Spleen (tissue), 11 donors: Measurements from ENCODE around the gene ARMC3. TPM values are rescaled to one million over a fixed set of nuclear protein-coding genes. Genes with fewer than 3 reads are reported as not detected.

Experiments
- DNase-seq: peaks from one replicate; pipeline ENCODE4 v3.0.0-alpha.2; 2020
- H3K27ac ChIP-seq, 8 donors: fragments of 200-600 bp; sonication (generic) in 7 of 8; 1 replicate in 4 of 8; 2 replicates in 4 of 8; pipeline versions ENCODE4 v1.5.0 to v1.8.0; 2016 to 2021; ENCODE audit warnings: inconsistent platforms in 4 of 8, mild to moderate bottlenecking in 4 of 8, moderate library complexity in 1 of 8
- H3K27me3 ChIP-seq, 7 donors: fragments of 200-600 bp; sonication (generic) in 6 of 7; replicated peaks in 1 of 7; 1 replicate in 4 of 7; 2 replicates in 3 of 7; pipeline versions ENCODE4 v1.5.0 to v1.8.0; 2016 to 2021; ENCODE audit warnings: inconsistent platforms in 3 of 7, mild to moderate bottlenecking in 1 of 7
- H3K36me3 ChIP-seq, 6 donors: fragments of 200-600 bp; sonication (generic) in 5 of 6; 1 replicate in 4 of 6; 2 replicates in 2 of 6; pipeline versions ENCODE4 v1.5.0 to v1.8.0; 2016 to 2021; ENCODE audit warnings: inconsistent platforms in 2 of 6
- H3K4me1 ChIP-seq, 6 donors: fragments of 200-600 bp; sonication (generic) in 5 of 6; 1 replicate in 3 of 6; 2 replicates in 3 of 6; pipeline versions ENCODE4 v1.5.0 to v1.8.0; 2016 to 2021; ENCODE audit warnings: inconsistent platforms in 3 of 6
- H3K4me3 ChIP-seq, 8 donors: fragments of 200-600 bp; sonication (generic) in 7 of 8; 1 replicate in 4 of 8; 2 replicates in 4 of 8; pipeline versions ENCODE4 v1.5.0 to v1.8.0; 2016 to 2021; ENCODE audit warnings: inconsistent platforms in 4 of 8, mild to moderate bottlenecking in 4 of 8, moderate library complexity in 2 of 8
- H3K9me3 ChIP-seq, 8 donors: fragments of 200-600 bp; sonication (generic) in 7 of 8; 1 replicate in 4 of 8; 2 replicates in 4 of 8; pipeline versions ENCODE4 v1.5.0 to v1.8.0; 2016 to 2021; ENCODE audit warnings: inconsistent platforms in 4 of 8
- POLR2A ChIP-seq, 3 donors: fragments of 450-650 bp; IDR thresholded peaks; one replicate each; pipeline ENCODE4 v1.5.1; 2017; ENCODE audit warnings: antibody characterized with exemption in 3 of 3, mild to moderate bottlenecking in 1 of 3
- POLR2AphosphoS5 ChIP-seq, 3 donors: sonication (generic); formaldehyde crosslinking; IDR thresholded peaks; one replicate each; pipeline ENCODE4 v1.5.1; 2017; ENCODE audit warnings: antibody characterized with exemption in 3 of 3
- WGBS, 5 donors: extraction: QIAGEN DNeasy Blood & Tissue Kit in 3 of 5; methylation state at CpG; one replicate each; pipeline versions ENCODE4 v1.1.5 to v1.1.7; 2013 to 2018; 5-methylcytosine and 5-hydroxymethylcytosine counted together
- intact Hi-C: fragments of 100-400 bp; cut with DNase I; formaldehyde crosslinking; loops from one replicate; pipeline ENCODE4 v1.15.0; 2023; ENCODE audit warnings: low total_unique reads
- polyA plus RNA-seq, 3 donors: library from polyadenylated mRNA; stranded (reverse); fragments of 200-250 nt; gene quantifications; one replicate each; pipeline ENCODE4 v1.2.1, GENCODE V29; 2013
- small RNA-seq, 4 donors: library from RNA; depleted of rRNA; stranded (forward); fragments of <200 nt; gene quantifications; one replicate each; pipeline ENCODE3, GENCODE V24; 2016
- total RNA-seq, 7 donors: library from RNA; depleted of rRNA in 3 of 7; stranded (reverse); fragments of >200 nt in 3 of 7; fragmentation: NEBNext Ultra II Directional in 4 of 7; extraction: Animal tissue kit (Norgen Biotek cat#: 25700) in 4 of 7; gene quantifications; one replicate each; pipeline versions ENCODE4 v1.1.0 to v1.2.1, GENCODE V29; 2016 to 2021
- TF ChIP-seq, protein P1 (sequence below), 11 experiments: fragments of 200-600 bp in 7 of 11; fragments of 450-650 bp in 4 of 11; sonication (generic) in 4 of 11; IDR thresholded peaks in 8 of 11; conservative IDR thresholded peaks in 3 of 11; 1 replicate in 7 of 11; 2 replicates in 4 of 11; pipeline versions ENCODE4 v1.4.0 to v1.8.0; 2016 to 2021; ENCODE audit warnings: antibody characterized with exemption in 11 of 11, inconsistent platforms in 4 of 11, mild to moderate bottlenecking in 1 of 11
- donor health status: healthy with polysubstance abuse.
- donor health status: DM: no; HTN: no; CAD: no; lungs with moderate emphysema.
- donor health status: DM: no; HTN: no; CAD: no.
- donor health status: Bipolar disorder and iron deficiency.
- donor health status: healthy.
- donor health status: DM: no; HTN: no; CAD: no.
- donor health status: DM: yes; HTN: yes; CAD: no.

The ARMC3 gene
- total and polyA plus RNA-seq, 10 donors = 0.66 to 0.85 TPM; not detected in 8

DNA sequence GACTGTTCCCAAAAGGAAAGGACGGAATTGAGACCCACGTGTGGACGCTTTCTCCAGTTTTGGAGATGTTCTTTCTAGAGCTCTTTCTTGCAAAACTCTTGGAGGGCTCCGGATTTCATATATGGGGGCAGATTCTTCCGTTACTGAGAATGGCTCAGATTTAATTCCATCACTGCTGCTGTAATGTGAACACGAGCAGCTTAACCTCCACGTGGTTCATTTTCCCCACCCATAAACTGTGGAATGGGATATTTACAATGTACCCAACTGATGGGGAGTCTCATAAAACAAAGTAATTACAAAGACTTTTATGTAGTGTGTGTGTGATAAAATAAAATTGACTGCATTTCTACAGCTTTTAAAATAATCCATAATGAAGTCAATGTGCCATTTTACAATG lies 152.4 kb downstream of the ARMC3 start:
- H3K36me3 ChIP-seq = no peaks in the 10 kb centered on the region
- DNase-seq = no peak
- WGBS, 5 donors = 66 to 75% (median 70%) methylated on average over 7 of the region's 7 CpGs
- intact Hi-C loops = no loop called here
- H3K27me3 ChIP-seq = peaks cover 0 to 57% (median 9%) of the 10 kb centered on the region in 7 donors
- no peak overlapping the region for H3K27ac ChIP-seq
- H3K4me3 ChIP-seq = no peak overlapping the region
- no peaks in the 10 kb centered on the region for H3K9me3 ChIP-seq
- TF ChIP-seq, protein P1, sequence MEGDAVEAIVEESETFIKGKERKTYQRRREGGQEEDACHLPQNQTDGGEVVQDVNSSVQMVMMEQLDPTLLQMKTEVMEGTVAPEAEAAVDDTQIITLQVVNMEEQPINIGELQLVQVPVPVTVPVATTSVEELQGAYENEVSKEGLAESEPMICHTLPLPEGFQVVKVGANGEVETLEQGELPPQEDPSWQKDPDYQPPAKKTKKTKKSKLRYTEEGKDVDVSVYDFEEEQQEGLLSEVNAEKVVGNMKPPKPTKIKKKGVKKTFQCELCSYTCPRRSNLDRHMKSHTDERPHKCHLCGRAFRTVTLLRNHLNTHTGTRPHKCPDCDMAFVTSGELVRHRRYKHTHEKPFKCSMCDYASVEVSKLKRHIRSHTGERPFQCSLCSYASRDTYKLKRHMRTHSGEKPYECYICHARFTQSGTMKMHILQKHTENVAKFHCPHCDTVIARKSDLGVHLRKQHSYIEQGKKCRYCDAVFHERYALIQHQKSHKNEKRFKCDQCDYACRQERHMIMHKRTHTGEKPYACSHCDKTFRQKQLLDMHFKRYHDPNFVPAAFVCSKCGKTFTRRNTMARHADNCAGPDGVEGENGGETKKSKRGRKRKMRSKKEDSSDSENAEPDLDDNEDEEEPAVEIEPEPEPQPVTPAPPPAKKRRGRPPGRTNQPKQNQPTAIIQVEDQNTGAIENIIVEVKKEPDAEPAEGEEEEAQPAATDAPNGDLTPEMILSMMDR (IDR thresholded peaks at IDR 0.05 in 8 of 11, conservative IDR thresholded peaks at IDR 0.05 in 3 of 11) = no peak
- no peak for TF ChIP-seq POLR2AphosphoS5 (IDR thresholded peaks at IDR 0.05)
- H3K4me1 ChIP-seq = no peaks in the 10 kb centered on the region

- no peaks in the 10 kb centered on the region for H3K36me3 ChIP-seq
- TF ChIP-seq POLR2AphosphoS5 (IDR thresholded peaks at IDR 0.05) = no peak
- TF ChIP-seq POLR2A (IDR thresholded peaks at IDR 0.05) = no peak
- TF ChIP-seq, protein P1 (IDR thresholded peaks at IDR 0.05 in 8 of 11, conservative IDR thresholded peaks at IDR 0.05 in 3 of 11) = no peak
- no peaks in the 10 kb centered on the region for H3K9me3 ChIP-seq
- H3K27me3 ChIP-seq = peaks cover 0 to 52% (median 9%) of the 10 kb centered on the region in 7 donors
- no peak for DNase-seq
- 56 to 72% (median 69%) methylated on average over 7 of the region's 7 CpGs for WGBS, 5 donors
- no peak overlapping the region for H3K27ac ChIP-seq
- no peak overlapping the region for H3K4me3 ChIP-seq
- no peaks in the 10 kb centered on the region for H3K4me1 ChIP-seq
- intact Hi-C loops = no loop called here
Observed at GRCh38 chr10:23081221-23081750, 153.4 kb downstream of the ARMC3 start.

DNA sequence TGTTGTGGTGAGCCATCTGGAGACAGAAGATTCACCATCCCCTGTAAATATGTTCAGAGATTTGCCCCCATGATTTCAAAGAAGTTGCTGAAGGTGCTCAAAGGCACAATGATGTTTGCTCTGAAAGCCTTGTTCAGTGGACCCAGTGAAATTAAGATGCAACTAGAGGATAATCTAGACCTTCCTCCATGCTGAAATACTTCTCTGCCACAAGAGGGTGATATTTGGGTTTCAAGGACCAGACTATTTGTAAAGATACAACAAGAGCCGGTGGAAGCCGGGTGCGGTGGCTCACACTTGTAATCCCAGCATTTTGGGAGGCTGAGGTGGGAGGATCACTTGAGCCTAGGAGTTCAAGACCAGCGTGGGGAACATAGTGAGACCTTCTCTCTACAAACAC lies 154.0 kb downstream of the ARMC3 start:
- H3K9me3 ChIP-seq = no peaks in the 10 kb centered on the region
- TF ChIP-seq POLR2AphosphoS5 (IDR thresholded peaks at IDR 0.05) = no peak
- TF ChIP-seq, protein P1 (IDR thresholded peaks at IDR 0.05 in 8 of 11, conservative IDR thresholded peaks at IDR 0.05 in 3 of 11) = peak in 1 of 11 experiments; percentile 20
- H3K4me1 ChIP-seq = no peaks in the 10 kb centered on the region
- H3K4me3 ChIP-seq = no peak overlapping the region
- H3K27me3 ChIP-seq = peaks cover 0 to 49% (median 5%) of the 10 kb centered on the region in 7 donors
- no peak overlapping the region for H3K27ac ChIP-seq
- H3K36me3 ChIP-seq = no peaks in the 10 kb centered on the region
- WGBS, 5 donors = 79 to 95% (median 87%) methylated on average over 4 of the region's 4 CpGs
- DNase-seq = no peak
- intact Hi-C loops = no loop called here

Small RNA genes within 50 kb of the gene (small RNA-seq; reads per million reads assigned to genes)
- gene RNA5SP304 = 0 to 0.38 (median 0.13) reads per million in 4 donors

Other genes with a start within 250 kb of the ARMC3 start
- 100 to 1,000 TPM in 5 of 7 donors, 10 to 100 TPM in 2; 95.1 to 168 (median 136) TPM for gene PIP4K2A, start 213.5 kb upstream of the ARMC3 start, total RNA-seq
- 10 to 100 TPM; 30.1 to 35.7 (median 30.6) TPM for gene PIP4K2A, start 213.5 kb upstream of the ARMC3 start, polyA plus RNA-seq
- gene MSRB2, start 167.5 kb downstream of the ARMC3 start, total RNA-seq = 10 to 100 TPM; 12.2 to 29.4 (median 21.7) TPM
- 10 to 100 TPM; 12.6 to 14.5 (median 13.3) TPM for gene MSRB2, start 167.5 kb downstream of the ARMC3 start, polyA plus RNA-seq